H9 (cell line): ENCODE results near the gene SPTBN1. TPM values are rescaled to one million over a fixed set of nuclear protein-coding genes. Genes with fewer than 3 reads are reported as not detected.

Experiments used
- DNase-seq: peaks from one replicate; pipeline ENCODE4 v3.0.0-alpha.2; 2017
- H2AFZ ChIP-seq: one replicate; pipeline ENCODE4 v1.6.1; 2013; ENCODE audit warnings: mild to moderate bottlenecking, low read length, control low read depth, moderate library complexity
- H2AK5ac ChIP-seq: 2 replicates; pipeline ENCODE4 v1.6.1; 2013; ENCODE audit warnings: low read length, control low read depth, mixed read lengths; ENCODE audit not compliant: insufficient read length
- H2BK120ac ChIP-seq: one replicate; pipeline ENCODE4 v1.6.1; 2013; ENCODE audit warnings: low read depth, mild to moderate bottlenecking, low read length, control low read depth, inconsistent platforms; ENCODE audit not compliant: poor library complexity, severe bottlenecking
- H2BK12ac ChIP-seq: 2 replicates; pipeline ENCODE4 v1.6.1; 2013; ENCODE audit warnings: low read length, control low read depth, mixed read lengths, low read depth; ENCODE audit not compliant: insufficient read length
- H2BK15ac ChIP-seq: 2 replicates; pipeline ENCODE4 v1.6.1; 2013; ENCODE audit warnings: low read depth, low read length, control low read depth
- H2BK20ac ChIP-seq: one replicate; pipeline ENCODE4 v1.6.1; 2013; ENCODE audit warnings: low read depth, mild to moderate bottlenecking, low read length, control low read depth, inconsistent platforms; ENCODE audit not compliant: poor library complexity, severe bottlenecking
- H2BK5ac ChIP-seq: 2 replicates; pipeline ENCODE4 v1.6.1; 2013; ENCODE audit warnings: low read length, control low read depth, mixed read lengths; ENCODE audit not compliant: insufficient read length
- H3K14ac ChIP-seq: 2 replicates; pipeline ENCODE4 v1.6.1; 2013; ENCODE audit warnings: low read length, control low read depth; ENCODE audit not compliant: insufficient read depth
- H3K18ac ChIP-seq: 2 replicates; pipeline ENCODE4 v1.6.1; 2013; ENCODE audit warnings: low read depth, mild to moderate bottlenecking, mixed read lengths, low read length, control low read depth; ENCODE audit not compliant: insufficient read length
- H3K23ac ChIP-seq: 2 replicates; pipeline ENCODE4 v1.6.1; 2013; ENCODE audit warnings: low read length, control low read depth, mixed read lengths, low read depth; ENCODE audit not compliant: insufficient read length
- H3K23me2 ChIP-seq: 2 replicates; pipeline ENCODE4 v1.6.1; 2013; ENCODE audit warnings: low read depth, mild to moderate bottlenecking, mixed read lengths, low read length, control low read depth; ENCODE audit not compliant: insufficient read length, poor library complexity, severe bottlenecking
- H3K27ac ChIP-seq: 2 replicates; pipeline ENCODE4 v1.5.1; 2013; ENCODE audit warnings: low read length, control low read depth, mixed read lengths, low read depth; ENCODE audit not compliant: insufficient read length
- H3K27me3 ChIP-seq: 2 replicates; pipeline ENCODE4 v1.6.1; 2013; ENCODE audit warnings: low read length, control low read depth, inconsistent platforms; ENCODE audit not compliant: insufficient read depth
- H3K4ac ChIP-seq: 2 replicates; pipeline ENCODE4 v1.6.1; 2013; ENCODE audit warnings: low read depth, mild to moderate bottlenecking, control low read depth, inconsistent platforms, low read length, moderate library complexity
- H3K4me1 ChIP-seq: 2 replicates; pipeline ENCODE4 v1.6.1; 2013; ENCODE audit warnings: low read length, control low read depth, inconsistent platforms; ENCODE audit not compliant: insufficient read depth
- H3K4me2 ChIP-seq: 2 replicates; pipeline ENCODE4 v1.6.1; 2013; ENCODE audit warnings: low read length, control low read depth, mixed read lengths; ENCODE audit not compliant: insufficient read length, insufficient read depth
- H3K56ac ChIP-seq: 2 replicates; pipeline ENCODE4 v1.6.1; 2013; ENCODE audit warnings: low read depth, mild to moderate bottlenecking, mixed read lengths, low read length, control low read depth; ENCODE audit not compliant: insufficient read length
- H3K79me1 ChIP-seq: 2 replicates; pipeline ENCODE4 v1.6.1; 2013; ENCODE audit warnings: low read depth, mild to moderate bottlenecking, moderate library complexity, low read length, control low read depth, inconsistent platforms; ENCODE audit not compliant: insufficient read depth, poor library complexity, severe bottlenecking
- H3K79me2 ChIP-seq: 2 replicates; pipeline ENCODE4 v1.6.1; 2013; ENCODE audit warnings: low read length, control low read depth, inconsistent platforms; ENCODE audit not compliant: insufficient read depth
- H3K9ac ChIP-seq: 2 replicates; pipeline ENCODE4 v1.6.1; 2013; ENCODE audit warnings: low read length, control low read depth, mixed read lengths; ENCODE audit not compliant: insufficient read length; ENCODE audit errors: extremely low read depth
- H3K9me3 ChIP-seq: one replicate; pipeline ENCODE4 v1.6.1; 2013; ENCODE audit warnings: low read depth, low read length, inconsistent platforms; ENCODE audit not compliant: control insufficient read depth
- H3T11ph ChIP-seq: one replicate; pipeline ENCODE4 v1.6.1; 2013; ENCODE audit warnings: mild to moderate bottlenecking, low read length, control low read depth, inconsistent platforms
- H4K20me1 ChIP-seq: one replicate; pipeline ENCODE4 v1.6.1; 2013; ENCODE audit not compliant: control insufficient read depth, insufficient read length, insufficient read depth
- H4K5ac ChIP-seq: 2 replicates; pipeline ENCODE4 v1.6.1; 2013; ENCODE audit warnings: low read depth, mild to moderate bottlenecking, mixed read lengths, low read length, control low read depth; ENCODE audit not compliant: insufficient read length
- H4K8ac ChIP-seq: replicated peaks from 2 replicates; pipeline ENCODE4 v1.6.1; 2013; ENCODE audit warnings: low read length, control low read depth, mixed read lengths, low read depth; ENCODE audit not compliant: insufficient read length
- H4K91ac ChIP-seq: 2 replicates; pipeline ENCODE4 v1.6.1; 2013; ENCODE audit warnings: low read depth, mild to moderate bottlenecking, moderate library complexity, mixed read lengths, low read length, control low read depth; ENCODE audit not compliant: insufficient read length
- H3K27ac Mint-ChIP-seq, 3 experiments: 2 replicates in 2 of 3; 3 replicates in 1 of 3; pipeline ENCODE4 v1.8.0; 2020 to 2021; ENCODE audit warnings: mixed read lengths in 3 of 3, mild to moderate bottlenecking in 1 of 3, moderate library complexity in 1 of 3
- H3K27me3 Mint-ChIP-seq: 2 replicates; pipeline ENCODE4 v1.8.0; 2021; ENCODE audit warnings: low read depth, mild to moderate bottlenecking, moderate library complexity, mixed read lengths
- H3K36me3 Mint-ChIP-seq, 3 experiments: 2 replicates in 2 of 3; 3 replicates in 1 of 3; pipeline ENCODE4 v1.8.0; 2020 to 2021; ENCODE audit warnings: low read depth in 3 of 3, mixed read lengths in 3 of 3; ENCODE audit not compliant: insufficient read depth in 1 of 3
- H3K4me1 Mint-ChIP-seq, 2 experiments: 2 replicates each; pipeline ENCODE4 v1.8.0; 2020; ENCODE audit warnings: mixed read lengths in 2 of 2
- H3K4me3 Mint-ChIP-seq, 2 experiments: 2 replicates in 1 of 2; 3 replicates in 1 of 2; pipeline ENCODE4 v1.8.0; 2020 to 2021; ENCODE audit warnings: mild to moderate bottlenecking in 2 of 2, mixed read lengths in 2 of 2, moderate library complexity in 1 of 2
- H3K9me3 Mint-ChIP-seq, 2 experiments: 2 replicates in 1 of 2; 3 replicates in 1 of 2; pipeline ENCODE4 v1.8.0; 2020; ENCODE audit warnings: mild to moderate bottlenecking in 2 of 2, mixed read lengths in 2 of 2, moderate library complexity in 1 of 2
- CTCF ChIP-seq: fragments of 200-600 bp; sonication (generic); conservative IDR thresholded peaks from 3 replicates; pipeline ENCODE4 v1.8.0; 2021; ENCODE audit warnings: antibody characterized with exemption, mild to moderate bottlenecking
- WGBS: extraction: QIAGEN DNeasy Blood & Tissue Kit; methylation state at CpG from one replicate; pipeline ENCODE4 v1.1.7; 2013; ENCODE audit warnings: missing lambda C conversion rate, low lambda C conversion rate, mixed read lengths; ENCODE audit not compliant: insufficient read length; ENCODE audit errors: extremely low coverage; 5-methylcytosine and 5-hydroxymethylcytosine counted together
- total RNA-seq: library from RNA; stranded (reverse); gene quantifications from 2 replicates; pipeline ENCODE4 v1.2.1, GENCODE V29; 2021

The SPTBN1 gene
- total RNA-seq, 1 experiment from 2014 or later, result 164 TPM

GRCh38 chr2:54617409-54617808 is 161.3 kb downstream of the SPTBN1 start:
- Histone ChIP-seq H3K27me3 (no peaks in the 10 kb centered on the region), H2BK5ac (no peak overlapping the region), H4K91ac (no peak overlapping the region), H3K9me3 (no peaks in the 10 kb centered on the region), H2AFZ (no peak overlapping the region), H2BK120ac (no peak overlapping the region), H2BK12ac (no peak overlapping the region), H2BK15ac (no peak overlapping the region), H3K18ac (no peak overlapping the region), H3K4me1 (peaks cover 3% of the 10 kb centered on the region; the same call in 1 of the 2 replicates), H3K79me1 (no peaks in the 10 kb centered on the region), H3K79me2 (no peaks in the 10 kb centered on the region), H3T11ph (no peak overlapping the region), H3K56ac (no peak overlapping the region), H3K23me2 (no peaks in the 10 kb centered on the region), H2AK5ac (no peak overlapping the region), H4K20me1 (no peaks in the 10 kb centered on the region), H3K4ac (no peak overlapping the region), H3K4me2 (no peak overlapping the region), H3K27ac (no peak overlapping the region), H3K9ac (no peak overlapping the region), H4K5ac (no peak overlapping the region), H4K8ac (no peak overlapping the region), H2BK20ac (no peak overlapping the region), H3K14ac (no peak overlapping the region), H3K23ac (no peak overlapping the region)
- Mint-ChIP-seq H3K27me3 (no peaks in the 10 kb centered on the region), H3K9me3 (no peaks in the 10 kb centered on the region), H3K36me3 (peaks cover 42 to 72% (median 62%) of the 10 kb centered on the region in 3 experiments; a peak in 6 of 7 replicates), H3K27ac (no peak overlapping the region), H3K4me3 (no peak overlapping the region), H3K4me1 (peaks cover 17 to 19% of the 10 kb centered on the region in 2 experiments)
- DNase-seq, result no peak
- TF ChIP-seq CTCF, result no peak
- no CpG with 5 or more reads among the region's 7 CpGs for WGBS
